Gastrocnemius medialis (tissue), 4 donors: ENCODE measurements around the gene OR7C1. TPM values are rescaled to one million over a fixed set of nuclear protein-coding genes. Genes with fewer than 3 reads are reported as not detected.
"Not testable (repeated sequence)": the region's sequence is repeated elsewhere in the genome, so short reads cannot be mapped to it uniquely, and the experiment has no call there.

Experiments used
- ATAC-seq, 2 donors: fragments of 150-250 bp; one replicate each; pipeline ENCODE4 v1.9.1; 2016
- DNase-seq, 2 donors: peaks; one replicate each; pipeline ENCODE4 v3.0.0-alpha.2; 2019
- H3K27ac ChIP-seq, 4 donors: fragments of 200-600 bp; sonication (generic); 1 replicate in 1 of 4; 2 replicates in 3 of 4; pipeline ENCODE4 v1.5.1; 2016 to 2018; ENCODE audit warnings: mild to moderate bottlenecking in 2 of 4, moderate library complexity in 1 of 4
- H3K27me3 ChIP-seq, 3 donors: fragments of 200-600 bp; sonication (generic) in 2 of 3; 1 replicate in 1 of 3; 2 replicates in 2 of 3; pipeline versions ENCODE4 v1.5.1 to v1.6.0; 2016 to 2019; ENCODE audit warnings: mild to moderate bottlenecking in 1 of 3, moderate library complexity in 1 of 3
- H3K36me3 ChIP-seq, 2 donors: fragments of 200-600 bp; sonication (generic) in 1 of 2; one replicate each; pipeline ENCODE4 v1.5.1; 2017 to 2018
- H3K4me1 ChIP-seq, 2 donors: fragments of 200-600 bp; sonication (generic) in 1 of 2; one replicate each; pipeline ENCODE4 v1.5.1; 2016 to 2017; ENCODE audit warnings: mild to moderate bottlenecking in 2 of 2
- H3K4me3 ChIP-seq, 4 donors: fragments of 200-600 bp; sonication (generic) in 3 of 4; 1 replicate in 1 of 4; 2 replicates in 3 of 4; pipeline ENCODE4 v1.5.1; 2016 to 2019; ENCODE audit warnings: mild to moderate bottlenecking in 2 of 4
- H3K9me3 ChIP-seq, 3 donors: fragments of 200-600 bp; sonication (generic) in 2 of 3; 1 replicate in 1 of 3; 2 replicates in 2 of 3; pipeline ENCODE4 v1.5.1; 2016 to 2019
- POLR2A ChIP-seq, 2 donors: fragments of 450-650 bp; IDR thresholded peaks; one replicate each; pipeline ENCODE4 v1.6.1; 2017; ENCODE audit warnings: antibody characterized with exemption in 2 of 2, mild to moderate bottlenecking in 2 of 2, moderate library complexity in 2 of 2
- in situ Hi-C, 4 donors: fragments of 200-750 bp; cut with MboI; loops; one replicate each; pipeline versions ENCODE4 v1.15.0 to v1.8.0; 2017; ENCODE audit warnings: low sequenced_read_pairs in 4 of 4
- intact Hi-C: fragments of 100-400 bp; cut with DNase I; formaldehyde crosslinking; loops from one replicate; pipeline ENCODE4 v1.15.1; 2023; ENCODE audit warnings: low total_unique reads
- total RNA-seq, 4 donors: library from RNA; depleted of rRNA; stranded (reverse); fragments of >200 nt; gene quantifications; one replicate each; pipeline versions ENCODE4 v1.1.0 to v1.2.3, GENCODE V29; 2016
- TF ChIP-seq, protein P1 (sequence below), 5 experiments: fragments of 450-650 bp in 3 of 5; fragments of 200-600 bp in 2 of 5; sonication (generic) in 2 of 5; IDR thresholded peaks in 4 of 5; conservative IDR thresholded peaks in 1 of 5; 1 replicate in 4 of 5; 2 replicates in 1 of 5; pipeline ENCODE4 v1.5.1; 2016 to 2019; ENCODE audit warnings: antibody characterized with exemption in 5 of 5, mild to moderate bottlenecking in 3 of 5, moderate library complexity in 3 of 5

Gene OR7C1
- total RNA-seq, 4 donors from 2014 or later = 0.02 to 0.05 (median 0.04) TPM

DNA sequence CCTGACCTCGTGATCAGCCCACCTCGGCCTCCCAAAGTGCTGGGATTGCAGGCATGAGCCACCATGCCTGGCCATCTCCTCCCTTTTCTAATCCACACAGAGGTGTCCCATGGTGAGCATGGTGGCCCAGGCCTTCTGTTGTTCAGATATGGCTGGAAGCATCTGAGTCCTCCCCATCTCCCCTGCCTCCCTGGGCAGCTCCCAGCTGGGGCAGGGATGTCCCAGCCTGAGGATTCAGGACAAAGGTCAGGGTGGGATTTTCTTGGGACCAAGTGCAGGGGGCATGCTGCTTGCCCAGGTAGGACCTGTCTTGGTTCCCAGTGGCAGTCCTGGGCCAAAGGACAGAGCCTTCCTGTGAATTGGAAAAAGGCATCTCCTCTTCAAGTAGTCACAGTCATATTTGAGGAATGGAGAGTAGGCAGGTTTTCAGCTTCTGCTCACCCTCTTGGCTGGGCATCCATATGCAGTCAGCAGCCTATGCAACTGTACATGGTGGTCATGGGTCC is 67.5 kb downstream of the OR7C1 start:
- intact Hi-C loops (no loop called here), in situ Hi-C loops (no loop called here)
- DNase-seq (no peak), ATAC-seq (no peak)
- no peak overlapping the region for H3K27ac ChIP-seq
- no peaks in the 10 kb centered on the region for H3K9me3 ChIP-seq
- no peaks in the 10 kb centered on the region for H3K36me3 ChIP-seq
- no peaks in the 10 kb centered on the region for H3K27me3 ChIP-seq
- TF ChIP-seq, protein P1, sequence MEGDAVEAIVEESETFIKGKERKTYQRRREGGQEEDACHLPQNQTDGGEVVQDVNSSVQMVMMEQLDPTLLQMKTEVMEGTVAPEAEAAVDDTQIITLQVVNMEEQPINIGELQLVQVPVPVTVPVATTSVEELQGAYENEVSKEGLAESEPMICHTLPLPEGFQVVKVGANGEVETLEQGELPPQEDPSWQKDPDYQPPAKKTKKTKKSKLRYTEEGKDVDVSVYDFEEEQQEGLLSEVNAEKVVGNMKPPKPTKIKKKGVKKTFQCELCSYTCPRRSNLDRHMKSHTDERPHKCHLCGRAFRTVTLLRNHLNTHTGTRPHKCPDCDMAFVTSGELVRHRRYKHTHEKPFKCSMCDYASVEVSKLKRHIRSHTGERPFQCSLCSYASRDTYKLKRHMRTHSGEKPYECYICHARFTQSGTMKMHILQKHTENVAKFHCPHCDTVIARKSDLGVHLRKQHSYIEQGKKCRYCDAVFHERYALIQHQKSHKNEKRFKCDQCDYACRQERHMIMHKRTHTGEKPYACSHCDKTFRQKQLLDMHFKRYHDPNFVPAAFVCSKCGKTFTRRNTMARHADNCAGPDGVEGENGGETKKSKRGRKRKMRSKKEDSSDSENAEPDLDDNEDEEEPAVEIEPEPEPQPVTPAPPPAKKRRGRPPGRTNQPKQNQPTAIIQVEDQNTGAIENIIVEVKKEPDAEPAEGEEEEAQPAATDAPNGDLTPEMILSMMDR (IDR thresholded peaks at IDR 0.05 in 4 of 5, conservative IDR thresholded peaks at IDR 0.05 in 1 of 5) = no peak
- TF ChIP-seq POLR2A (IDR thresholded peaks at IDR 0.05) = no peak
- no peak overlapping the region for H3K4me3 ChIP-seq
- H3K4me1 ChIP-seq = no peaks in the 10 kb centered on the region

DNA sequence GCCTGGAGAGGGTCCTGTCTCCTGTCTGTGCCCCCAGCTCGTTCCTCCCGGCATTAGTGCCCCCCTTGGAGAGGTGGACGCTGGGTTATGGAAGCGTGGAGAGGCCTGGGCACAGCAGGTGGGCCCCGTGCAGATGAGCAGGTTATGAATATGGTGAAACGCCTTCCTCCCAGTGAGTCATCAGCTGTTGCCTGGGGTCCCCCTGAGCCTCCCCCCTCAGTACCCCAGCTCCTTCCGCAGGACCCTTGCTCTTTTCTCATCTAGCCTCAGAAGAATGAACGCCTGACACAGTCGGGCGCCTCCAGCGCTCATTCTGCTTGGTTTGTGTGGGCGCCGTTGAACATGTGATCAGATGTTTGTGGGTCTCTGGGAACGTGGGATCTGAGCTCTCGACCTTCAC is 69.1 kb downstream of the OR7C1 start:
- H3K27me3 ChIP-seq, intact Hi-C loops, H3K36me3 ChIP-seq, in situ Hi-C loops, ATAC-seq, H3K4me1 ChIP-seq, H3K9me3 ChIP-seq, H3K27ac ChIP-seq, DNase-seq, H3K4me3 ChIP-seq: not testable (repeated sequence)

DNA sequence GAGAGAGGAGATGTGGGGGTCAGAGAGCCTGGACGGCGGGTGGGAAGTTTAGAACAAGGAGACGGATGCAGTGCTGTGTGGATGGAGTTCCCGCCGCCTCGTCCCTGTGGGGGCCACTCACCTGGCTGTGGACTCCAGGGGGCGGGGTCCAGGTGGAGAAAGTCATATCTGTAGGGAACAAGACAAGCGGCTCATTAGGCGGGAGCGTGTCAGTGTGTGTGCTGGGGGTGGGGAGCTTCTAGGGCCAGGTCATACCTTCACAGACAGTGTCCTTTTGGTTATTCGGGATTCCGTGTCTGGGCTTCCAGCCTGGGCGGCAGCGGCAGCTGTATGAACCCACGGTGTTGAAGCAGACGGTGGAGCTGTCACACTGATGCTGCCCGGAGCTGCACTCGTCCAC is 69.6 kb downstream of the OR7C1 start:
- intact Hi-C loops, DNase-seq, H3K4me1 ChIP-seq, in situ Hi-C loops, H3K27me3 ChIP-seq, H3K27ac ChIP-seq, ATAC-seq, H3K36me3 ChIP-seq, H3K9me3 ChIP-seq, H3K4me3 ChIP-seq: not testable (repeated sequence)

DNA sequence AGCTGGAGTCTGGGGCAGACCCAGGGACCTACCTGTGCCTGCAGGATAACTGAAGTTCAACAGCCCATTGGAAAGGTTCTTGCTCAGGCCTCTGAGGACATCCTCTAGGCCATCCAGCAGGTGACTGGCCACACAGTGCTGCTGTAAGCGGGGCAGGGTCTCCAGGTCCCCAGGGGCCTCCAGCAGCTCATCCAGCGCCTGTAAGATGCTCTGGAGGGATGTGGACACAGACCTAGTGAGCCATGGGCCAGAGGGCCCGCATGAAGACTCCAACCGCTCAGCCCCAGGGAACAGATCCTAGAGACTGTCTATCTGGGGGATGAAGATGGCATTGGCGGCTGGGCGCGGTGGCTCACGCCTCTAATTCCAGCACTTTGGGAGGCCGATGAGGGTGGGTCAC is 70.6 kb downstream of the OR7C1 start:
- in situ Hi-C loops (no loop called here), intact Hi-C loops (no loop called here)
- H3K36me3 ChIP-seq = no peaks in the 10 kb centered on the region
- H3K27me3 ChIP-seq = no peaks in the 10 kb centered on the region
- TF ChIP-seq POLR2A (IDR thresholded peaks at IDR 0.05) = no peak
- TF ChIP-seq, protein P1 (IDR thresholded peaks at IDR 0.05 in 4 of 5, conservative IDR thresholded peaks at IDR 0.05 in 1 of 5) = no peak
- H3K27ac ChIP-seq = no peak overlapping the region
- ATAC-seq (no peak), DNase-seq (no peak)
- no peaks in the 10 kb centered on the region for H3K9me3 ChIP-seq
- H3K4me3 ChIP-seq = no peak overlapping the region
- H3K4me1 ChIP-seq = no peaks in the 10 kb centered on the region

DNA sequence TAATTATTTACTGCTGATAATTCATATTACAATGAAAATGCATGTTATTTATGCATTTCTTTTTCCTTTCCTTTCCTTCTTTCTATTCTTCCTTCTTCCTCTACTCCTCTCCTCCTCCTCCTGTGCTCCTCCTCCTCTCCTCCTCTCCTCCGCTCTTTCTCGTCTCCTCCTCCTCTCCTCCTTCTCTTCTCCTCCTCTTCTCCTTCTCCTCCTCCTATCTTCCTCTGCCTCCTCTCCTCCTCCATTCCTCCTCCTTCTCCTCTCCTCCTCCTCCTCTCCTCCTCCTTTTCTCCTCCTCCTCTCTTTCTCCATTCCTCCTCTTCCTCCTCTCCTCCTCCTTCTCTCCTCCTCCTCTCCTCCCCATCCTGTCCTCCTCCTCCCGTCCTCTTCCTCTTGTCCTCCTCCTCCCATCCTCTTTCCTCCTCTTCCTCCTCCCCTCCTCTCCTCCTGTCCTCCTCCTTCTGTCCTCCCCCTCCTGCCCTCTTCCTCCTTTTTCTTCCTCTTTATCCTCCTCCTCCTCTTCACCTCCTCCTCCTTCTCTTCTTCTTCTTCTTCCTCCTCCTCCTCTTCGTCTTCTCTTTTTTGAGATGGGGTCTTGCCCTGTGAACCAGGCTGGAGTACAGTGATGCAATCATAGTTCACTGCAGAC is 71.4 kb downstream of the OR7C1 start:
- no peak overlapping the region for H3K27ac ChIP-seq
- in situ Hi-C loops = no loop called here
- no peaks in the 10 kb centered on the region for H3K36me3 ChIP-seq

More for the DNA sequence above, 71.4 kb downstream of the OR7C1 start:
- H3K9me3 ChIP-seq = no peaks in the 10 kb centered on the region
- intact Hi-C loops = no loop called here
- TF ChIP-seq, protein P1 (IDR thresholded peaks at IDR 0.05 in 4 of 5, conservative IDR thresholded peaks at IDR 0.05 in 1 of 5) = no peak
- TF ChIP-seq POLR2A (IDR thresholded peaks at IDR 0.05) = no peak
- H3K4me1 ChIP-seq = no peaks in the 10 kb centered on the region
- no peak for DNase-seq
- H3K27me3 ChIP-seq = no peaks in the 10 kb centered on the region
- no peak for ATAC-seq
- H3K4me3 ChIP-seq = no peak overlapping the region
